GM18505 (cell line): ENCODE measurements around the gene JTB.

Experiments
- ATAC-seq: cut with Tn5 transposase; IDR thresholded peaks from one replicate; pipeline ENCODE4 v1.9.1; 2021; ENCODE audit not compliant: unreplicated experiment
- POLR2A ChIP-seq: IDR thresholded peaks from 4 replicates; pipeline ENCODE4 v1.6.1; 2011; ENCODE audit warnings: borderline replicate concordance; ENCODE audit not compliant: insufficient read depth, insufficient read length; ENCODE audit errors: extremely low read depth

Gene JTB

GRCh38 chr1:153957744-153958110 lies 19.7 kb downstream of the JTB start:
- peak; percentile 70 for TF ChIP-seq POLR2A
- peak; percentile 6 for ATAC-seq

- ATAC-seq: no peak
- TF ChIP-seq POLR2A: no peak
These were observed 20.3 kb downstream of the JTB start for GRCh38 chr1:153956997-153957715.

- no peak for TF ChIP-seq POLR2A
- no peak for ATAC-seq
These were observed 22.6 kb downstream of the JTB start for GRCh38 chr1:153954826-153955225.

- no peak for TF ChIP-seq POLR2A
- no peak for ATAC-seq
These were observed 23.6 kb downstream of the JTB start for GRCh38 chr1:153953859-153954365.

- no peak for ATAC-seq
- no peak for TF ChIP-seq POLR2A
These were observed 25.7 kb downstream of the JTB start for GRCh38 chr1:153951801-153952200.

- ATAC-seq: no peak
- TF ChIP-seq POLR2A: no peak
These were observed 26.3 kb downstream of the JTB start for GRCh38 chr1:153951183-153951582.

- TF ChIP-seq POLR2A: no peak
- ATAC-seq: peak; percentile 57
These were observed 30.7 kb downstream of the JTB start, which contains the start of gene DENND4B for GRCh38 chr1:153946622-153947241. Gene DENND4B, minus strand, starts transcription at chr1:153946718. Its CDS starts 2,344 bp downstream, at chr1:153944374.

- ATAC-seq: peak; percentile 65
- peak; percentile 70 for TF ChIP-seq POLR2A
These were observed 31.5 kb downstream of the JTB start for GRCh38 chr1:153945795-153946621.

- ATAC-seq: no peak
- TF ChIP-seq POLR2A: peak; percentile 56
These were observed 32.2 kb downstream of the JTB start for GRCh38 chr1:153945131-153945794.

- no peak for ATAC-seq
- no peak for TF ChIP-seq POLR2A
These were observed 32.7 kb downstream of the JTB start for GRCh38 chr1:153944827-153945117.

GRCh38 chr1:153944005-153944826 lies 33.3 kb downstream of the JTB start:
- TF ChIP-seq POLR2A: no peak
- no peak for ATAC-seq

GRCh38 chr1:153942766-153943549 lies 34.5 kb downstream of the JTB start:
- no peak for ATAC-seq
- no peak for TF ChIP-seq POLR2A
